Measurements from ENCODE around the gene SIGLEC8.

GRCh38 chr19:51507640-51508058 lies 49.4 kb upstream of the SIGLEC8 start:
- TF ChIP-seq CTCF (conservative IDR thresholded peaks at IDR 0.05; ENCODE audit: low read depth, low read length) (no peak), ELK1 (IDR thresholded peaks at IDR 0.05; ENCODE audit: borderline replicate concordance, low read depth, low read length) (no peak), USF2 (IDR thresholded peaks at IDR 0.05; ENCODE audit: low read depth, low read length) (no peak), RAD21 (IDR thresholded peaks at IDR 0.05; ENCODE audit: low read length) (no peak)

All from IMR-90 (cell line).